GM19035 (cell line): ENCODE measurements around the gene FCN2.

Experiments
- ATAC-seq: cut with Tn5 transposase; IDR thresholded peaks from one replicate; pipeline ENCODE4 v1.9.1; 2021; ENCODE audit not compliant: unreplicated experiment

The FCN2 gene

DNA sequence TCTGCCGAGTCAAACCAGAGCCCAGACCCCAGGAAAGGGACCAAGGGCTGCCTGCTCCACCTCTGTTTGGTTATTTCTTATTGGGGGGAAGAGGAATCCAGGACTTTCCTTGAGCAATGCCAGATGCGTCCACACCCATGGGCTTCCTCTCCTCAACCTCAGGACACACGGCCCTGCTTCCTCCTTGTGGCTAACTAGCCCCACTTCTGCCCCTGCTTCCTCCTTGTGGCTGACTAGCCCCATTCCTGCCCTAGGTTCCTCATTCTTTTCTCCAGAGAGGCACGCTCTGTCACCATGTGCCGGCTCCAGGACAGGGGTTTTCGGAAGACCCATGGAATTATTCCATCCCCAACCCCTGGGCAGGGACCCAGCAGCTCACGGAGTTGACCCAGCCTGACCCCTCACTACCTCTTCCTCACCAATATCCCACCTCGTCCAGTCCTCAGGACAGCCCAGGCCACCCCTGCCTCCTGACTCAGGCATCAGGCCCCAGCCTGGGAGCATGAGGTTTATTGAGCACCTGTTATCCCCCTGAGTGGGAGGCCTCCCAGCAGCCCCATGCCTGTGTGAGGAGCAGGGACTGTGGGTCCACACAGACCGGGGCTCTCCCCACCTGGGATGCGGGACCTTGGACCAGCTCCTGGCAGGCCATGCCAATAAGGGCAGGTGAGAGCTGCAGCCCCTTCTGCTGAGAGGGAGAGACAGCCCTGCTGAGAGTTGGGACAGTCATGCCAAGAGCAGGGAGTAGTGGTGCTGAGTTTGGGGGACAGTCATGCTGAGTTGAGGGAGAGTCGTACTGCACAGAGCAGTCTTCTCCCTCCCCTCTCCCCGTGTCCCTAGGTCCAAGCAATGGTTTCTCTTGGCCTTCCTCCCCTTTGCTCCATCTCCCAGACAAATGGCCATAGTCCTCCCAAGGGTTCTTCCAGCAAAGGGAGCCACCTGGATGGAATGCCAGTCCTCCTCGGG lies 48.9 kb downstream of the FCN2 start:
- no peak for ATAC-seq

DNA sequence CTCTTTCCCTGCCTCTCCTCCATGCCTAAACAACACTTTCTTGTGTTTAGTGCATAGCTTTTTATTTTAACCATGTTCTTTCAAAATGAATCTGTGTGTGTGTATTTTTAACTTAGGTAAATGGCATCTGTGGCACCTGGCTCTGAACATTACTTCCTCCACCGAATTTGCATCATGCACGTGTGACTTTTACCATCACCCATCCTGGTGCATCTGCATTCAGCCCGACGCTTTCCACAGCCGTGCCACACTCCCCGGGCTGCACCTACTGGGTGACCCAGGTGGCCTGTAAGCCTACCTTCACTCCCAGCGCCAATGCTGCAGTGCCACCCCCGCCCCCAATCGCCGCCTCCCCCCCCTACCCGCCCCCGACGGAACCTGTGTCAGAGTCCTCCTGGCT lies 49.8 kb downstream of the FCN2 start:
- ATAC-seq = peak; percentile 61

DNA sequence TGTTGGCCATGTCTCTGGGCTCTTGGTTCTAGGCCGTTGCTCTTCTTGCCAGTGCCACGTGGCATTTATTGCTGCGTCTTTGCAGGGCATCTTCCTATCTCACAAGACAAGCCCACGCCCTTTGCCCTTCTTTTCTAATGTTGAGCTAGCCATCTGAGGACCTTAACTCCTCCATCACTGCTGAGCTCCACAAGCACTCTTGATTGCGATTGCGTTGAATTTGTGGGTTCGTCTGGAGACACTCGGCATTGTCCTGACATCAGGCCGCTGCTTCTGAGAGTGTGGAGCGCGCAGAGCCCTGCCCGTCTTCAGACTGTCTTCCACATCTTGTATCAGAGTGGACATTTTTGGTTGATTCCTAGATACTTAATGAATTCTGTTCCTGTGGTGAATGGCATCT lies 51.6 kb downstream of the FCN2 start:
- no peak for ATAC-seq

DNA sequence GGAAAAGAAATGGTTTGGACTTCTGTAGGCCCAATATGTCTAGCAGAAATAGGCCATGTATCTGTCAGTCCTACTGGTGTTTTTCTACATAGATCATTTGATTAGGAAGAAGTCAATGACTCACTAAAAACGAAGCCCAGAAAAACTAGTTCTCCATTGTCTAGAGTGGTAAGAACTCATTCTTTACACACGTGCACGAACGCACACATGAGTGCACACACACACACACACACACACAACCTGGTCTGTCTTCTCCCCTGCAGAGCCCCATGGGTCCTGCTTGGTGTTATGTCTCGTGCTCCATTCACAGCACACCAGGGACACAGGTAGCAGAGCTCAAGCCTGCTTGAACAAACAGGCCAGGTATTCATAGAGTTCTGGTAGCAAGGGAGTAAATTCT lies 52.0 kb downstream of the FCN2 start:
- no peak for ATAC-seq

DNA sequence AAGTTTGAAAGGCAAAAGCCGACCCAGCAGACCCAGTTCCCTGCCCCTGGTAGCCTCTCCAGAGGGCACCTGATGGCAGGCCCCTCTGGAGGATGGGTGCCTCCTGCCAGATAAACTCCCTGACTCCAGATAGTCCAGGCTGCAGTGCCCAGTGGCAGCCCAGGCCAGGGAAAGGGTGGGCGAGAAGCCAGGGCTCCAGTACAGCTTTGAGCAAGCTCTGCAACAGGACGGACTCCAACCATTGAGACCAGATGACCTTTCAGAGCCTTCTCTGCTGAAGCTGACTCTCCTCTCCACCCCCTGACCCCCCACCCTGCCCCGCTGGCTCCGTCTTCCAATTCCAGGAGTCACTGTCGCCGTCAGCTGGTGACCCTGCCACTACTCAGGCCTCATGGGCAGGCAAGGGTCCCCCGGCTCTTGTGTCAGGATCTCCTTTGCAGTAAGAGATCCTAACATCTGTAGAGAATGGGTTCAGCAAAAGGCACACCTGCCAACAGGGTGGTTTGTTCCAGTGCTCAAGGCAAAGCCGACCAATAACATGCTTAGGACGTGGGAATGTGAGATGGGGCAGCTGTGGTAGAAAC lies 52.6 kb downstream of the FCN2 start:
- ATAC-seq = no peak

DNA sequence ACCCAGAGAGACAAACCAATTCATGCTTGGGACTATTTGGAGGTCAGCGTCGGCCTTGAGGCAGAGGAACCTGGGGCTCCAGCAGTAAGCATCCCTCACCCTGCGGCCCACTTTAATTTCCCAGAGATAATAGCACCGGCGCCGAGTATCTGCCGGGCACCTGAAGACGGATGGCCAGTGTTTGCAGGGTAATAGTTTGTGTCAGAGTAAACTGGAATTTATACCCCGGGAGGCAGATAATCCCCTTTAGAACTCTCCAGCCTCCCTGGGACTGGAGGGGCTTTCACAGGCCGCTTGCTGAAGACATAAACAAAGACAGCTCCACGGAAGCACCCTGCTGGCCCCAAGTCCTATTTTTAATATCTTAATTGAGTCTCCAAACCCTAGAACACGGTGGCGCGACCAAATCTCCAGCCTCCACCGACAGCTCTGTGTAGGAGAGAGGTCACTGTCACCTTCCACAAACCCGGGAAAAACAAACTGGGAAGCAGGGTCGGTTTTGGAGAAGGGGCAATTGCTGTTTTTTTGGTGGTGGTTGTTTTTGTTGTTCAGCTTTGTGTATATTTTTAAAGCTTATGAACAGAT lies 54.5 kb downstream of the FCN2 start:
- no peak for ATAC-seq

DNA sequence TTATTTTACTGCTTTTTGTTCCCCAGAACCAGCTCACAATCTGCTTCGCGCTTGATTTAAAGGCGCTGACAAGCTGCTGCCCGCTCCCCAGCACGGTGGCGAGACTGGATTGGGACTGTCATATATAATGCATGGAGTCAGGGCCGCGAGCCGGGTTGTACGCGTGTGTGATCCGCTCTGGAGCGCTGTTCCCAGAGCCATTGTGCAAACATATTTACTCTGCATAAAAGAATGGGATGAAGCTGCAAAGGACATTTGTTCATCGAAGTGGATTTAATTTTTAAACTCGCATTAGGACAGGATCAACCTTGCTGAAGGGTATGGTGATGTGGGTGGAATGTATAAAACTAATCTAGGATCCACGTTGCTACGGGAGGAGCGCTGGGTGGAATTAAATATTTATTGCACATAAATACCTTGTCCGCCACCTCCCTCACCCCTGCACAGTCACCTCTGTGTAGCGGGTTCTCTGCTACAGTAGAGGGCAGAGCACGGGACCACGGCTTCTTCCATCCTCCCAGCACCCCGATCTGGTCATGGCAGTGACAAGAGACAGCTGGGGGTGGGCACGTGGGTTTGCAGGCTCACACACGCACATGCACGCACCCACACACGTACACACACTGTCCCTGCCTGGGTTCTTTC lies 55.2 kb downstream of the FCN2 start:
- no peak for ATAC-seq

DNA sequence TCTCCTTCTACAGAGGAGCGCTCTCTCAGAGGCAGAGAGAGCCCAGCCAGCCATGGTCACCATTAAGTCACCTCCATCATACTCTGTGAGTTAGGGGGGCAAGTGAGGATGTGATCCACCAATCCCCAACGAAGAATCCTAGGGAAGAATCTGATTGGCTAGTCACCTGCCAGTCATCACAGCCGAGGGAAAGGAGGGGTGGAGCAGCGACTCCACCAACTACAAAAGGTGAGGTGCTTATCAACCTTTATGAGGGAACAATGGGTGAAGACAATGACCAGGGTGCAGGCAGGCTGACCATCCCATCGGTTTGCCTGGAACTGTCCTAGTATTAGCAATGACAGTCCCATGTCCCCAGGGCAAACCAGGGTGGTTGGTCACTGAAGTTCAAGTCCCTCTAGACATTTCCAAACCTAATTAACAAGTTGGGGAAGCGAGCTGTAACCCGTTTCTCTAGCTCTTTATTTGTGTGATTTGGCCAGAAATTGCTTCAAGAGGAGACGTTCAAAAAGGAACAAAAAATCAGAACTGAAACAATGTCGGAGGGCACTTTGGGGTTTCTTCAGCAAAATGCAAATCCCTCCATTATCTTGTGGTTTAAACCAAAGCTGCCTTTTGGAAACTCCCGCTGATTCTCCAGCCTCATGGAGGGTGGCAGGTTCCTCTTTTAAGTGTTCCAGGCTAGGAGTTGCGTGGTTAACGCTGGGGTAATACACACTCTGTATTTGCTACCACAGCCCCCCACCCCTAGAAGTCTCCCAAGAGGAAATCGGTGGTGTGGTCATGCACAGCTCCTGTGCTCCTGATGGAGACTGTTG lies 55.9 kb downstream of the FCN2 start:
- no peak for ATAC-seq
